ENCODE data around the gene LRPAP1. TPM values are rescaled to one million over a fixed set of nuclear protein-coding genes. Genes with fewer than 3 reads are reported as not detected.

LRPAP1 gene
- total and polyA plus RNA-seq, 2 donors: 52.5 to 67.7 TPM

- no peaks in the 10 kb centered on the region for H3K9me3 ChIP-seq (ENCODE audit: control insufficient read depth in 2 of 2, insufficient read depth in 1 of 2, low read length in 1 of 2)
- 91% methylated on average over 13 of the region's 13 CpGs for WGBS
- H3K27ac ChIP-seq (ENCODE audit: low read depth in 1 of 2, low read length in 1 of 2): no peak overlapping the region
- no peak for DNase-seq (ENCODE audit: low read depth in 6 of 9, low spot score in 9 of 9)
- H3K36me3 ChIP-seq (ENCODE audit: control insufficient read depth in 2 of 2, insufficient read depth in 2 of 2, low read length in 1 of 2): no peaks in the 10 kb centered on the region
- H3K4me3 ChIP-seq (ENCODE audit: low read length in 2 of 2): no peak overlapping the region
- H3K27me3 ChIP-seq (ENCODE audit: control insufficient read depth in 2 of 2, insufficient read depth in 1 of 2, low read length in 1 of 2): no peaks in the 10 kb centered on the region
- no peaks in the 10 kb centered on the region for H3K4me1 ChIP-seq (ENCODE audit: control insufficient read depth in 2 of 2, insufficient read depth in 2 of 2, low read length in 2 of 2)
Observed at GRCh38 chr4:3473996-3474765, 58.0 kb downstream of the LRPAP1 start.

- Histone ChIP-seq H3K9me3 (ENCODE audit: control insufficient read depth in 2 of 2, insufficient read depth in 1 of 2, low read length in 1 of 2) (no peaks in the 10 kb centered on the region), H3K4me3 (ENCODE audit: low read length in 2 of 2) (no peak overlapping the region), H3K36me3 (ENCODE audit: control insufficient read depth in 2 of 2, insufficient read depth in 2 of 2, low read length in 1 of 2) (no peaks in the 10 kb centered on the region), H3K4me1 (ENCODE audit: control insufficient read depth in 2 of 2, insufficient read depth in 2 of 2, low read length in 2 of 2) (no peaks in the 10 kb centered on the region), H3K27ac (ENCODE audit: low read depth in 1 of 2, low read length in 1 of 2) (no peak overlapping the region), H3K27me3 (ENCODE audit: control insufficient read depth in 2 of 2, insufficient read depth in 1 of 2, low read length in 1 of 2) (no peaks in the 10 kb centered on the region)
- WGBS: 86% methylated on average over 41 of the region's 41 CpGs
- no peak for DNase-seq (ENCODE audit: low read depth in 6 of 9, low spot score in 9 of 9)
Observed at GRCh38 chr4:3473181-3473950, 58.9 kb downstream of the LRPAP1 start.

DNA sequence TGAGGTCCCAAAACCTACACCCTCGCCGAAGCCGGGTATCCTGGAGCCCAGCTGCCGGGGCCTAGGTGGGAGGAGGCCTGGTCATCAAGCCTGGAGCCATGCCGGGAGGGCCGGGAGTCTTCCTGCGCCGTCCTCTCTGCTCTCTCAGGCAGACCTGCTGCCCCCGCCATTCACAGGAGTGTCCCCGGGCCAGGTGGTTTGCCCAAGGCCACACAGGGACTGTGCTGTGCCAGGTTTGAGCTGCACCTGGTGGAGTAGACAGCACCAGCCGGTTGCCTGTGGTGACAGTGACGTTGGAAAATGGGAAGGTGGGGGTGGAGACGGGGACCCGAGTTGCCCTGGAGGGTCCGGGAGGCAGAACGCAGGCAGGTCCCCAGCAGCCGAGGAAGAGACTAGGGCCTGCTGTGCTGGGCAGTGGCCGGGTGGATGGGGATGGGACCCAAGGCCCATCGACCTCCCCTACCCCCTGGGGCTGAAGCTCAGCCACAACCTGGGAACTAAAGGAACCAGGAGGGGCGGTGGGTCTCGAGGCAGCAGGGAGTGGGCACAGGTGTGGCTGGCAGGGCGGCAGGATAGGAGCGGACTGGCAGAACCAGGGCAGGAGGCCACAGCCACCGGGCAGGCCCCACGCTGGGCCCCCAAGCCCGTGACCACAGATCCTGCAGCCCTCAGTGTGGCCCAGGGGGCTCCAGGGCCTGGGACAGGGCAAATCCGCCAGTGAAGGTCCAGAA is 59.6 kb downstream of the LRPAP1 start:
- H3K27me3 ChIP-seq (ENCODE audit: control insufficient read depth in 2 of 2, insufficient read depth in 1 of 2, low read length in 1 of 2): no peaks in the 10 kb centered on the region
- H3K4me1 ChIP-seq (ENCODE audit: control insufficient read depth in 2 of 2, insufficient read depth in 2 of 2, low read length in 2 of 2): no peaks in the 10 kb centered on the region
- H3K36me3 ChIP-seq (ENCODE audit: control insufficient read depth in 2 of 2, insufficient read depth in 2 of 2, low read length in 1 of 2): no peaks in the 10 kb centered on the region
- H3K27ac ChIP-seq (ENCODE audit: low read depth in 1 of 2, low read length in 1 of 2): no peak overlapping the region
- no peak for DNase-seq (ENCODE audit: low read depth in 6 of 9, low spot score in 9 of 9)
- H3K4me3 ChIP-seq (ENCODE audit: low read length in 2 of 2): no peak overlapping the region
- H3K9me3 ChIP-seq (ENCODE audit: control insufficient read depth in 2 of 2, insufficient read depth in 1 of 2, low read length in 1 of 2): no peaks in the 10 kb centered on the region
- WGBS: 94% methylated on average over 27 of the region's 27 CpGs

DNA sequence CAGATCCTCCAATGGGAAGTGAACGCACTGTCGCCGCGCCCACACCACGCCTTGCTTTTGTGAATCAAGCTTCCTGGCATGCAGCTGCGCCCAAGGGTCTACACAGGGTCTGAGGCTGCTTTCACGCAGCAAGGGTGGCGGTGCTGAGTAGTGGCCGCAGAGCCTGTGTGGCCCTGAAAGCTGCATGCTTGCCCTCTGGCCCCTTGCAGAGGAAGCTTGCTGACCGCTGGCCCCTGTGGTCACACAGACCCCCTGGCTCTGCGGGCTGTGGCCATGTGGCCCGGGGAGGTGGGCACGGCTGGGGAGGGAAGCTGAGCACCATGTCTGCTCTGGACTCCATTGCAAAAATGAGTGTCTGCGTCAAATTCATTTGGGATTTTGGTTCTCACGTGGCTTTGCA is 60.3 kb downstream of the LRPAP1 start:
- no peaks in the 10 kb centered on the region for H3K27me3 ChIP-seq (ENCODE audit: control insufficient read depth in 2 of 2, insufficient read depth in 1 of 2, low read length in 1 of 2)
- no peak overlapping the region for H3K27ac ChIP-seq (ENCODE audit: low read depth in 1 of 2, low read length in 1 of 2)
- H3K36me3 ChIP-seq (ENCODE audit: control insufficient read depth in 2 of 2, insufficient read depth in 2 of 2, low read length in 1 of 2): no peaks in the 10 kb centered on the region
- no peaks in the 10 kb centered on the region for H3K4me1 ChIP-seq (ENCODE audit: control insufficient read depth in 2 of 2, insufficient read depth in 2 of 2, low read length in 2 of 2)
- DNase-seq (ENCODE audit: low read depth in 6 of 9, low spot score in 9 of 9): no peak
- no peaks in the 10 kb centered on the region for H3K9me3 ChIP-seq (ENCODE audit: control insufficient read depth in 2 of 2, insufficient read depth in 1 of 2, low read length in 1 of 2)
- H3K4me3 ChIP-seq (ENCODE audit: low read length in 2 of 2): no peak overlapping the region
- 89% methylated on average over 15 of the region's 15 CpGs for WGBS

DNA sequence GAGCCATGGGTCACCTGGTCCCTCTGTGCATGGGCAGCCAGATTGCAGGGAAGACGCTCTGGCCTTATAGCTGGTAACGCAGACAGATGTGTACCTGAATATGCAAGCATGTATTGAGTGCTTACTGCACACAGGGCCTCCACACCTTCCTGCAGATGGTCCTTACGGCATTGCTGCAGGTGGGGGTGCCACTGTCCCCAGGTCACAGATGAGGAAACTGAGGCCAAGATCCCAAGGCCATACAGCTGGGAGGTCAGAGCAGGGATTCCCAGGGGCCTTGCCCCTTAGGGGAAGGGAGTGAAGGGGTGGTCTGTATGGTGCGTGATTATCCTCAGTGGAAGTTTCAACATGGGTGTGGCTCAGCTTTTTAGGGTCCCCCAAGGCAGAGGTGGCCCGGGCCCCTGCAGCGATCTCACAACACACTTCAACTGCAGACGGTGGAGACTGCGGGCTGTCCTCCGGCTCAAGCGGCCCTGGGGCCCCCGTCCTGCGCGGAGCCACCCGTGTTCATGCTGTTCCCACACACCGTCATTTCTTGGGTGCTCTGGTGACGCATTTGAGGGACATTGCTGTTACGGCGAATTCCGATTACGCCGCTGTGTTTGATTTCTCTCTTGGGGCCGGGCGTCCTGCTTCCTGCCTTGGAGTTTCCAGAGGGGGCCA is 61.0 kb downstream of the LRPAP1 start:
- H3K27me3 ChIP-seq (ENCODE audit: control insufficient read depth in 2 of 2, insufficient read depth in 1 of 2, low read length in 1 of 2): peaks cover under 1 to 4% of the 10 kb centered on the region in 2 donors
- DNase-seq (ENCODE audit: low read depth in 6 of 9, low spot score in 9 of 9): no peak
- 97% methylated on average over 23 of the region's 23 CpGs for WGBS
- H3K4me3 ChIP-seq (ENCODE audit: low read length in 2 of 2): no peak overlapping the region
- H3K4me1 ChIP-seq (ENCODE audit: control insufficient read depth in 2 of 2, insufficient read depth in 2 of 2, low read length in 2 of 2): no peaks in the 10 kb centered on the region
- H3K36me3 ChIP-seq (ENCODE audit: control insufficient read depth in 2 of 2, insufficient read depth in 2 of 2, low read length in 1 of 2): no peaks in the 10 kb centered on the region
- H3K27ac ChIP-seq (ENCODE audit: low read depth in 1 of 2, low read length in 1 of 2): no peak overlapping the region
- no peaks in the 10 kb centered on the region for H3K9me3 ChIP-seq (ENCODE audit: control insufficient read depth in 2 of 2, insufficient read depth in 1 of 2, low read length in 1 of 2)

DNA sequence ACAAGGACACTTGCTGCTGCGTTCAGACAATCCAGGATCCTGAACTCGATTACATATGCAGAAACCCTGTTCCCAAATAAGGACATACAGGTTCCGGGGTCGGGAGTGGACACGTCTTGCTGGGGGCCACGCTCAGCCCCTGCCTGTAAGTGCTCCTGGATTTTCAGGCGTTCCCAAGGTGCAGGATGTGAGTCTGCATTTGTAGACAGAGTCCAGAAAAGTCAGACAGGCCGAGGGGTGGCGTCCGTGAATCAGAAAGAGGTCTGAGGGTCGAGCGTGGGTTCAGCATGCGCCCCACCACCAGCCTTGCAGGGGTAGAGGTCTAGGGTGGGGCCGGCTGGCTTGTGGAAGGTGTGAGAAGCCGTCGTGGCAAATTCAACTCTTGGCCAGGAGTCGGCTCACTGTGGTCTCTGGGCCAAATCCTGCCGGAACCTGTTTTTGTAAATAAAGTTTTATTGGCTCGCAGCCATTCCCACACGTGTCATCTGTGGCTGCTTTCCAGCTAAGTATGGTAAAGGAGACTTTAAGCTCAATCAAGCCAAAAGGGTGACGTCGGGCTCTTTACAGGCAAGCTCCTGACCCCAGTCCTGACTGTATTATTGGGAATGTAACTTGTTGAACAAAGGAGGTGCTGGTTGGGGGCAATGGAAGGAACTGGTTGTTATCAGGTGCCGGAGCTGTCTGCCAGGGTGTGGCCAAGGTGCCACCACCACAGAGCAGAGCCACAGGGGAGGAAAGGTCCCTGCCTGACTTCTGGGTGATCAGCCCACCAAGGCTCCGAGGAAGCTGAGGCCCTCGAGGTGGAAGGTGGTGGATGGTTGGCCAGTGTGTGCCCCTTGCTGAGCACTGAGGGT is 61.8 kb downstream of the LRPAP1 start:
- Histone ChIP-seq H3K9me3 (ENCODE audit: control insufficient read depth in 2 of 2, insufficient read depth in 1 of 2, low read length in 1 of 2) (no peaks in the 10 kb centered on the region), H3K4me3 (ENCODE audit: low read length in 2 of 2) (no peak overlapping the region), H3K36me3 (ENCODE audit: control insufficient read depth in 2 of 2, insufficient read depth in 2 of 2, low read length in 1 of 2) (no peaks in the 10 kb centered on the region), H3K27me3 (ENCODE audit: control insufficient read depth in 2 of 2, insufficient read depth in 1 of 2, low read length in 1 of 2) (peaks cover 2 to 11% of the 10 kb centered on the region in 2 donors), H3K4me1 (ENCODE audit: control insufficient read depth in 2 of 2, insufficient read depth in 2 of 2, low read length in 2 of 2) (no peaks in the 10 kb centered on the region), H3K27ac (ENCODE audit: low read depth in 1 of 2, low read length in 1 of 2) (no peak overlapping the region)
- DNase-seq (ENCODE audit: low read depth in 6 of 9, low spot score in 9 of 9): no peak
- WGBS: 91% methylated on average over 25 of the region's 25 CpGs

GRCh38 chr4:3469386-3470243 is 62.6 kb downstream of the LRPAP1 start:
- no peaks in the 10 kb centered on the region for H3K9me3 ChIP-seq (ENCODE audit: control insufficient read depth in 2 of 2, insufficient read depth in 1 of 2, low read length in 1 of 2)
- no peaks in the 10 kb centered on the region for H3K36me3 ChIP-seq (ENCODE audit: control insufficient read depth in 2 of 2, insufficient read depth in 2 of 2, low read length in 1 of 2)
- H3K27me3 ChIP-seq (ENCODE audit: control insufficient read depth in 2 of 2, insufficient read depth in 1 of 2, low read length in 1 of 2): peaks cover 2 to 20% of the 10 kb centered on the region in 2 donors
- WGBS: 89% methylated on average over 31 of the region's 31 CpGs
- DNase-seq (ENCODE audit: low read depth in 6 of 9, low spot score in 9 of 9): no peak
- no peaks in the 10 kb centered on the region for H3K4me1 ChIP-seq (ENCODE audit: control insufficient read depth in 2 of 2, insufficient read depth in 2 of 2, low read length in 2 of 2)
- H3K4me3 ChIP-seq (ENCODE audit: low read length in 2 of 2): no peak overlapping the region
- H3K27ac ChIP-seq (ENCODE audit: low read depth in 1 of 2, low read length in 1 of 2): no peak overlapping the region

- Histone ChIP-seq H3K27me3 (ENCODE audit: control insufficient read depth in 2 of 2, insufficient read depth in 1 of 2, low read length in 1 of 2) (peaks cover 9 to 28% of the 10 kb centered on the region in 2 donors), H3K4me1 (ENCODE audit: control insufficient read depth in 2 of 2, insufficient read depth in 2 of 2, low read length in 2 of 2) (no peaks in the 10 kb centered on the region), H3K36me3 (ENCODE audit: control insufficient read depth in 2 of 2, insufficient read depth in 2 of 2, low read length in 1 of 2) (no peaks in the 10 kb centered on the region), H3K4me3 (ENCODE audit: low read length in 2 of 2) (no peak overlapping the region), H3K9me3 (ENCODE audit: control insufficient read depth in 2 of 2, insufficient read depth in 1 of 2, low read length in 1 of 2) (no peaks in the 10 kb centered on the region), H3K27ac (ENCODE audit: low read depth in 1 of 2, low read length in 1 of 2) (no peak overlapping the region)
- no peak for DNase-seq (ENCODE audit: low read depth in 6 of 9, low spot score in 9 of 9)
- WGBS: 98% methylated on average over 11 of the region's 11 CpGs
Observed at GRCh38 chr4:3468804-3469203, 63.4 kb downstream of the LRPAP1 start.

Data from thymus (tissue), 11 donors.